Activated CD8-positive, alpha-beta T cell treated with anti-CD3 and anti-CD28 coated beads for 36 hours (primary cell): ENCODE data around the gene KLHL12. TPM values are rescaled to one million over a fixed set of nuclear protein-coding genes. Genes with fewer than 3 reads are reported as not detected.
A peak's percentile ranks its signal among the peaks of the same experiment; 100 is the strongest.

Experiments
- ATAC-seq: fragments of 200-7000 bp; cut with Tn5 transposase; one replicate; pipeline ENCODE4 v1.10.0; 2021; ENCODE audit warnings: mild to moderate bottlenecking, moderate library complexity
- CTCF ChIA-PET: fragments of 350-600 bp; sonication (Branson Sonifier 250); formaldehyde crosslinking; loops from one replicate; lab custom pipeline; 2021; ENCODE audit warnings: antibody characterized with exemption; lab: Charles Lee
- POLR2A ChIA-PET: fragments of 350-600 bp; sonication (Branson Sonifier 250); formaldehyde crosslinking; loops from one replicate; lab custom pipeline; 2021; ENCODE audit warnings: antibody characterized with exemption; lab: Charles Lee
- DNase-seq: peaks from one replicate; pipeline ENCODE4 v3.0.0-alpha.2; 2020
- H3K27ac Mint-ChIP-seq: one replicate; pipeline ENCODE4 v1.8.0; 2021; ENCODE audit warnings: mild to moderate bottlenecking, mixed read lengths
- H3K27me3 Mint-ChIP-seq: one replicate; pipeline ENCODE4 v1.8.0; 2021; ENCODE audit warnings: mixed read lengths
- H3K36me3 Mint-ChIP-seq: one replicate; pipeline ENCODE4 v1.8.0; 2021; ENCODE audit warnings: low read depth, mixed read lengths
- H3K4me1 Mint-ChIP-seq: one replicate; pipeline ENCODE4 v1.8.0; 2021; ENCODE audit warnings: low read depth, mixed read lengths
- H3K4me3 Mint-ChIP-seq: one replicate; pipeline ENCODE4 v1.8.0; 2021; ENCODE audit warnings: mild to moderate bottlenecking, moderate library complexity, mixed read lengths
- H3K9me3 Mint-ChIP-seq: one replicate; pipeline ENCODE4 v1.8.0; 2021; ENCODE audit warnings: mixed read lengths
- intact Hi-C: fragments of 100-400 bp; cut with micrococcal nuclease; formaldehyde crosslinking; loops from one replicate; pipeline ENCODE4 v1.10.0; 2022
- total RNA-seq, 2 experiments: library from RNA; stranded (reverse); gene quantifications; one replicate each; pipeline ENCODE4 v1.2.3, GENCODE V29; 2021
- TF ChIP-seq, protein P1 (sequence below): fragments of 200-600 bp; IDR thresholded peaks from one replicate; pipeline ENCODE4 v1.8.0; 2022; ENCODE audit warnings: antibody characterized with exemption, mild to moderate bottlenecking

KLHL12 gene
- total RNA-seq, 2 experiments from 2014 or later, result 38.0 to 43.7 TPM

DNA sequence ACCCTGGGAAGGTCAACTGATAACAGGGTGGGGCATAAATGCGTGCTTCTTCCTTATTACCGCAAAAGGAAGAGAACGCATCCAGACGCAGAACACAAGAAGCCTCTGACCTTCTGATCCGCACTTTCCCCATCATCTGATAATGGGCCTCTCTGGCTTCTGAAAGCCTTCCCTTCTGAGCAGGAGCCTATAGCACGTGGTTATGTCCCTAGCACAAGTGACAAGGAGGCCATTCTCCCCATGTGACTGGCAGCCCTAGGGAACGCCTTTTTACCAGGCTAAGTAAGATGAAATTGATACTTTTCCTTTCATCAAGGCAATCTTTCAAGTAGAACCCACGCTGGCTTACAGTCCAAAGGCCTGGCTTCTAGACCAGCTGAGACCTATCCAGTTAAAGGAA, 72.2 kb downstream of the KLHL12 start:
- TF ChIP-seq, protein P1, sequence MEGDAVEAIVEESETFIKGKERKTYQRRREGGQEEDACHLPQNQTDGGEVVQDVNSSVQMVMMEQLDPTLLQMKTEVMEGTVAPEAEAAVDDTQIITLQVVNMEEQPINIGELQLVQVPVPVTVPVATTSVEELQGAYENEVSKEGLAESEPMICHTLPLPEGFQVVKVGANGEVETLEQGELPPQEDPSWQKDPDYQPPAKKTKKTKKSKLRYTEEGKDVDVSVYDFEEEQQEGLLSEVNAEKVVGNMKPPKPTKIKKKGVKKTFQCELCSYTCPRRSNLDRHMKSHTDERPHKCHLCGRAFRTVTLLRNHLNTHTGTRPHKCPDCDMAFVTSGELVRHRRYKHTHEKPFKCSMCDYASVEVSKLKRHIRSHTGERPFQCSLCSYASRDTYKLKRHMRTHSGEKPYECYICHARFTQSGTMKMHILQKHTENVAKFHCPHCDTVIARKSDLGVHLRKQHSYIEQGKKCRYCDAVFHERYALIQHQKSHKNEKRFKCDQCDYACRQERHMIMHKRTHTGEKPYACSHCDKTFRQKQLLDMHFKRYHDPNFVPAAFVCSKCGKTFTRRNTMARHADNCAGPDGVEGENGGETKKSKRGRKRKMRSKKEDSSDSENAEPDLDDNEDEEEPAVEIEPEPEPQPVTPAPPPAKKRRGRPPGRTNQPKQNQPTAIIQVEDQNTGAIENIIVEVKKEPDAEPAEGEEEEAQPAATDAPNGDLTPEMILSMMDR, result no peak
- Mint-ChIP-seq H3K27me3 (peaks cover 7% of the 10 kb centered on the region), H3K36me3 (no peaks in the 10 kb centered on the region), H3K27ac (no peak overlapping the region), H3K4me1 (no peaks in the 10 kb centered on the region), H3K9me3 (no peaks in the 10 kb centered on the region), H3K4me3 (no peak overlapping the region)
- ATAC-seq (no peak), DNase-seq (no peak)
- POLR2A ChIA-PET, result no interaction called here
- intact Hi-C loops, result loop anchor here (5.0 kb wide), 1 partner anchor 102 kb away; no protein-coding TSS in a partner anchor
- CTCF ChIA-PET, result interaction anchor here (2.9 to 4.4 kb wide), 2 partner anchors 18 to 104 kb away, joined by 9 to 25 read pairs; no protein-coding TSS in a partner anchor

DNA sequence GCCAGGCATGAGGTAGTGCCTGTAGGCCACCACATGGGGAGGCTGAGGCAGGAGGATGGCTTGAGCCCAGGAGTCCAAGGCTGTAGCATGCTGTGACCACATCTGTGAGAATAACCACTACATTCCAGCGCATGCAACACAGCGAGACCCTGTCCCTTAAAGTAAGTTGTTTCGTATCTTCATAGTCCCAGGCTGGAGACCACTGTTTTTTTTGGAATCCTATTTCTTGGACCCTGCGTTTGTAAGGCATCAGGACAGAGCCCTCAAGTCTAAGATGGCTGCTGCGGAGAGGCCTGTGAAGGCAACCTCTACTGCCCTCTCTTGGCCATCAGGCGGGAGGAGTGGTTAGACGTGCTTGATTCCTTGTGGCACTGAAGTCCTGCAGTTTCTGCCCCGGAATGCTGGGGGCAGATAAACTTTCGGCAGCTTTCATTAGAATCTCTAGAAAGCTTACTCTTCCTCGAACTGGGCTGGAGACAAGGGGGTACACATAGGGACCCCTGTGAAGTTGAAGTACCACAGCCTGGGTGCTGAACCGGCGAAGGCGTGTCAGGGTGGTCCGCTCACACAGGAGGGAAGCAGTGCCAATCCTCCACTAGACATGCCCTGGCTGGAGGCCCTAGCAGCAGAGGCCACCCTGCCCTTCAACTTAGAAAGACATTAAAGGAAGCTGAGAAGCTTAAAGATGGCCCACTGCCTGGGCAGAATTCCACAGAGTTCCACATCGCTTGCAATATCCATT, 74.7 kb downstream of the KLHL12 start:
- Mint-ChIP-seq H3K9me3 (no peaks in the 10 kb centered on the region), H3K4me1 (peaks cover 6% of the 10 kb centered on the region), H3K4me3 (no peak overlapping the region), H3K36me3 (no peaks in the 10 kb centered on the region), H3K27me3 (no peaks in the 10 kb centered on the region), H3K27ac (no peak overlapping the region)
- intact Hi-C loops, result loop anchor here (5.0 kb wide), 1 partner anchor 100 kb away; no protein-coding TSS in a partner anchor
- ATAC-seq (peak; percentile 91), DNase-seq (peak; percentile 74)
- ChIA-PET POLR2A (interaction anchor here (0.8 to 1.4 kb wide), 3 partner anchors 17 to 155 kb away, joined by 3 read pairs; partner anchors contain the start of gene TMEM183A), CTCF (interaction anchor here (0.6 to 4.4 kb wide), 13 partner anchors 10 to 133 kb away, joined by 3 to 25 read pairs (median 5); no protein-coding TSS in a partner anchor)
- TF ChIP-seq, protein P1, result peak; percentile 71

DNA sequence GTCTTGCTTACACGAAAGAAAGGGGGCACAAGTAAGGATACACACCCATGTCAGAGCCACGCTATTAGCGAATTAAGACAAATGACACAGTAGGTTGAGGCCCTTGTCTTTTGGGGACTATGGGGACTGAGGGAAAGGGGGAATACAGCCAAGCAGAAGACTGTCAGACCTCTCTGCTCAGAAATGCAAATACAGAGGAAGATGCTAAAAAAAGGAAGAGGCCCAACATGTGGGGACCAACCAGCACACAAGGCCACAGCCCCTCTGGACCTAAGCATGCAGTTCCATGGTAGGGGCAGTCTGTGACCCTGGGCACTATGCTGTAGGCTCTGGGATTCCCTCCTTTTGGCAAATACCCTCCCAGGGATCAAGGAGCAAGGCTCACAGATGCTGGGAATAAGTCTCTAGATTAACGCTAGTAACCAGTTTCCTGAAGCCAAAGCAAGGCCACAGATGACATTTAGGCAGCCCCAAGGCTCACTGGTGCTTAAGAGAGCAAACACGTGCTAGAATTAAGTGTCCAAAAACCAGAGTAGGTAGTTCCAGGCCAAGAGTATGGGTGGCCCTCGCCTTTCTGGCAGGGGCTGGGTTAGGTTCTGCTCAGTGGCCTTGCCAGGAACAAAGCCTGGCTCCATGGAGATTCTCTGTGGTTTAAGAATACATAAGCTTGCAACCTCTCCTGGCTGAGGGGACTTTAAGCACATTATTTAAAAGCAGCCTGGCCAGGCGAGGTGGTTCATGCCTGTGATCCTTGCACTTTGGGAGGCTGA, 76.3 kb downstream of the KLHL12 start:
- TF ChIP-seq, protein P1, result no peak
- ChIA-PET POLR2A (no interaction called here), CTCF (interaction anchor here (0.7 to 4.4 kb wide), 8 partner anchors 14 to 100 kb away, joined by 3 to 25 read pairs (median 4); no protein-coding TSS in a partner anchor)
- no peak for DNase-seq
- no peak for ATAC-seq
- Mint-ChIP-seq H3K9me3 (no peaks in the 10 kb centered on the region), H3K4me3 (no peak overlapping the region), H3K27me3 (no peaks in the 10 kb centered on the region), H3K27ac (no peak overlapping the region), H3K4me1 (peaks cover 6% of the 10 kb centered on the region), H3K36me3 (no peaks in the 10 kb centered on the region)
- intact Hi-C loops, result loop anchor here (5.0 kb wide), 1 partner anchor 98 kb away; no protein-coding TSS in a partner anchor

DNA sequence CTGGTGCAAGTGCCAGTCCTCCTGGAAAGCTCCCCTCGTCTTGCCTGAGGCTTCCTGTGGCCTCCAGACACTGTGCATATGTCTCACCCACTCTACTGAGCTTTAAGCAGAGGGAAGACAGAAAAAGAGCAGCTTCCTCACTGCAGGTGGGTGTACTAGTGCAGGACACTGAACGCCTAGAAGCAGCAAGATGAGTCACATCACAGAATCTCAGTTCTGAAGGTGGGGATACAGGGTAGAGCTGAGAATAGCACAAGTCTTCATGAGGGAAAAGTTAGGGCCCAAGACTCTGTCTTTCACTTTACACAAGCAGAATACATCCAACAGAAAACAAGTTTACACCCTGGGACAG, 78.9 kb downstream of the KLHL12 start:
- Mint-ChIP-seq H3K27me3 (no peaks in the 10 kb centered on the region), H3K9me3 (no peaks in the 10 kb centered on the region), H3K4me1 (peaks cover 6% of the 10 kb centered on the region), H3K27ac (no peak overlapping the region), H3K36me3 (no peaks in the 10 kb centered on the region), H3K4me3 (no peak overlapping the region)
- POLR2A ChIA-PET, result interaction anchor here (0.6 kb wide), 1 partner anchor 150 kb away, joined by 3 read pairs; no protein-coding TSS in a partner anchor
- peak; percentile 31 for DNase-seq
- TF ChIP-seq, protein P1, result no peak
- intact Hi-C loops, result no loop called here
- CTCF ChIA-PET, result interaction anchor here (1.1 to 2.6 kb wide), 3 partner anchors 15 to 151 kb away, joined by 3 to 9 read pairs (median 5); no protein-coding TSS in a partner anchor
- ATAC-seq, result peak; percentile 78
